ENCODE measurements around the gene ROCK2. TPM values are rescaled to one million over a fixed set of nuclear protein-coding genes. Genes with fewer than 3 reads are reported as not detected.

ROCK2 gene
- total and polyA plus RNA-seq, 2 of the 8 experiments (the other 6 are each of a cell fraction or from before 2014, with no cell fraction given): 2.7 to 29.0 TPM

DNA sequence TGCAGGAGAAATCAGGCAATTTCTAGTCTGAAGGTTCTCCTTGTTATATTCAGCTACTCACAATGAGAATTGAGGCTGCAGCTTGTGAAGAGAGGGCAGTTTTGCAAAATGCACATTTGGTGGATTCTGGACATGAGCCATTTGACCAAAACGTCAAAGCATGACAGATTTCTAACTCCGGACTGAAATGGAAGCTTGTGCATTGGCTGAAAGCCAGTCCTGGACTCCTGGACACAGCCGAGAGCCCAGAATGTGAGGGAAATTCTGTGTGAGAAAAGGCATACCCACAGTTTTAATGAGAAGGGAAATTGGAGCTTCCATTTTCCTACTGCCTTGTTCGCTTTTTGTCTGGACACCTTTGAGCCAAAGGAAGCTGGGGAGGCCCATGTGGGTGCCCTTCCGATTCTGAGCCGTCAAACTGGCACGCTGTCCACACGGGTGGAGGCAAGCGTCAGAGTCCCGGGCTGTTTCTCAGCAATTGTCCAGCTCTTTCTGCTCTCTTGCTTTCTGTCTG is 23.7 kb upstream of the ROCK2 start (continued):
- TF ChIP-seq, protein P1, sequence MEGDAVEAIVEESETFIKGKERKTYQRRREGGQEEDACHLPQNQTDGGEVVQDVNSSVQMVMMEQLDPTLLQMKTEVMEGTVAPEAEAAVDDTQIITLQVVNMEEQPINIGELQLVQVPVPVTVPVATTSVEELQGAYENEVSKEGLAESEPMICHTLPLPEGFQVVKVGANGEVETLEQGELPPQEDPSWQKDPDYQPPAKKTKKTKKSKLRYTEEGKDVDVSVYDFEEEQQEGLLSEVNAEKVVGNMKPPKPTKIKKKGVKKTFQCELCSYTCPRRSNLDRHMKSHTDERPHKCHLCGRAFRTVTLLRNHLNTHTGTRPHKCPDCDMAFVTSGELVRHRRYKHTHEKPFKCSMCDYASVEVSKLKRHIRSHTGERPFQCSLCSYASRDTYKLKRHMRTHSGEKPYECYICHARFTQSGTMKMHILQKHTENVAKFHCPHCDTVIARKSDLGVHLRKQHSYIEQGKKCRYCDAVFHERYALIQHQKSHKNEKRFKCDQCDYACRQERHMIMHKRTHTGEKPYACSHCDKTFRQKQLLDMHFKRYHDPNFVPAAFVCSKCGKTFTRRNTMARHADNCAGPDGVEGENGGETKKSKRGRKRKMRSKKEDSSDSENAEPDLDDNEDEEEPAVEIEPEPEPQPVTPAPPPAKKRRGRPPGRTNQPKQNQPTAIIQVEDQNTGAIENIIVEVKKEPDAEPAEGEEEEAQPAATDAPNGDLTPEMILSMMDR (IDR thresholded peaks at IDR 0.05; ENCODE audit: control extremely low read depth in 1 of 3, insufficient read depth in 1 of 3, low read depth in 1 of 3, low read length in 3 of 3): no peak
- TF ChIP-seq SIRT6 (IDR thresholded peaks at IDR 0.05; ENCODE audit: low read length) (no peak), CEBPB (IDR thresholded peaks at IDR 0.05; ENCODE audit: low read depth, low read length) (no peak), KDM5A (IDR thresholded peaks at IDR 0.05; ENCODE audit: low read length) (no peak), SIX5 (IDR thresholded peaks at IDR 0.05; ENCODE audit: low read depth, low read length) (no peak), KDM4A (IDR thresholded peaks at IDR 0.05; ENCODE audit: low read depth, low read length, severe bottlenecking) (no peak)
- TF ChIP-seq, protein P2, sequence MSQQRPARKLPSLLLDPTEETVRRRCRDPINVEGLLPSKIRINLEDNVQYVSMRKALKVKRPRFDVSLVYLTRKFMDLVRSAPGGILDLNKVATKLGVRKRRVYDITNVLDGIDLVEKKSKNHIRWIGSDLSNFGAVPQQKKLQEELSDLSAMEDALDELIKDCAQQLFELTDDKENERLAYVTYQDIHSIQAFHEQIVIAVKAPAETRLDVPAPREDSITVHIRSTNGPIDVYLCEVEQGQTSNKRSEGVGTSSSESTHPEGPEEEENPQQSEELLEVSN (IDR thresholded peaks at IDR 0.05): no peak
- TF ChIP-seq, protein P3, sequence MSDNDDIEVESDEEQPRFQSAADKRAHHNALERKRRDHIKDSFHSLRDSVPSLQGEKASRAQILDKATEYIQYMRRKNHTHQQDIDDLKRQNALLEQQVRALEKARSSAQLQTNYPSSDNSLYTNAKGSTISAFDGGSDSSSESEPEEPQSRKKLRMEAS (IDR thresholded peaks at IDR 0.05): no peak
- TF ChIP-seq, protein P4, sequence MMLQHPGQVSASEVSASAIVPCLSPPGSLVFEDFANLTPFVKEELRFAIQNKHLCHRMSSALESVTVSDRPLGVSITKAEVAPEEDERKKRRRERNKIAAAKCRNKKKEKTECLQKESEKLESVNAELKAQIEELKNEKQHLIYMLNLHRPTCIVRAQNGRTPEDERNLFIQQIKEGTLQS (IDR thresholded peaks at IDR 0.05; ENCODE audit: insufficient read depth, low read depth, low read length): no peak

Measured in H1 (cell line).